NCI-H1105 (cell line): ENCODE measurements around the gene LMNA.
"Not testable (repeated sequence)": the region's sequence is repeated elsewhere in the genome, so short reads cannot be mapped to it uniquely, and the experiment has no call there.

Experiments used
- DNase-seq: peaks from one replicate; lab custom pipeline; 2025; lab: John Stamatoyannopoulos, UW

LMNA gene

GRCh38 chr1:156104861-156105832 lies 9.4 kb upstream of the LMNA start:
- no peak for DNase-seq

- no peak for DNase-seq
These were observed 7.7 kb upstream of the LMNA start for GRCh38 chr1:156106624-156107488.

- no peak for DNase-seq
These were observed 6.5 kb upstream of the LMNA start for GRCh38 chr1:156108057-156108456.

- DNase-seq = no peak
These were observed 5.8 kb upstream of the LMNA start for GRCh38 chr1:156108664-156109241.

- DNase-seq = no peak
These were observed 4.3 kb upstream of the LMNA start for GRCh38 chr1:156110252-156110651.

GRCh38 chr1:156111355-156111962 lies 3.1 kb upstream of the LMNA start:
- no peak for DNase-seq

- no peak for DNase-seq
These were observed 2.0 kb upstream of the LMNA start for GRCh38 chr1:156112276-156113137.

GRCh38 chr1:156113282-156113950 lies 1.1 kb upstream of the LMNA start:
- DNase-seq = no peak

GRCh38 chr1:156114919-156115513 lies 505 bp downstream of the LMNA start:
- DNase-seq = no peak

GRCh38 chr1:156115514-156116374 lies 1.2 kb downstream of the LMNA start:
- peak; percentile 13 for DNase-seq

- DNase-seq = not testable (repeated sequence)
These were observed 2.2 kb downstream of the LMNA start for GRCh38 chr1:156116731-156117130.

- no peak for DNase-seq
These were observed 3.1 kb downstream of the LMNA start for GRCh38 chr1:156117414-156118176.

- no peak for DNase-seq
These were observed 3.8 kb downstream of the LMNA start for GRCh38 chr1:156118177-156118868.

- no peak for DNase-seq
These were observed 5.1 kb downstream of the LMNA start for GRCh38 chr1:156119503-156120209.

GRCh38 chr1:156120318-156120717 lies 5.8 kb downstream of the LMNA start:
- no peak for DNase-seq

- DNase-seq = not testable (repeated sequence)
These were observed 6.5 kb downstream of the LMNA start for GRCh38 chr1:156121005-156121404.

GRCh38 chr1:156121457-156121856 lies 6.9 kb downstream of the LMNA start:
- DNase-seq = no peak
